Stimulated activated CD4-positive, alpha-beta T cell treated with anti-CD3 and anti-CD28 coated beads, Interleukin-4, amount 100 ng/mL, for 48 hours (primary cell): Measurements from ENCODE around the gene HSPB9.

Source experiments
- DNase-seq, 2 donors: peaks; one replicate each; pipeline ENCODE4 v3.0.0-alpha.2; 2020; ENCODE audit warnings: low read depth in 2 of 2

HSPB9 gene, protein sequence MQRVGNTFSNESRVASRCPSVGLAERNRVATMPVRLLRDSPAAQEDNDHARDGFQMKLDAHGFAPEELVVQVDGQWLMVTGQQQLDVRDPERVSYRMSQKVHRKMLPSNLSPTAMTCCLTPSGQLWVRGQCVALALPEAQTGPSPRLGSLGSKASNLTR

DNA sequence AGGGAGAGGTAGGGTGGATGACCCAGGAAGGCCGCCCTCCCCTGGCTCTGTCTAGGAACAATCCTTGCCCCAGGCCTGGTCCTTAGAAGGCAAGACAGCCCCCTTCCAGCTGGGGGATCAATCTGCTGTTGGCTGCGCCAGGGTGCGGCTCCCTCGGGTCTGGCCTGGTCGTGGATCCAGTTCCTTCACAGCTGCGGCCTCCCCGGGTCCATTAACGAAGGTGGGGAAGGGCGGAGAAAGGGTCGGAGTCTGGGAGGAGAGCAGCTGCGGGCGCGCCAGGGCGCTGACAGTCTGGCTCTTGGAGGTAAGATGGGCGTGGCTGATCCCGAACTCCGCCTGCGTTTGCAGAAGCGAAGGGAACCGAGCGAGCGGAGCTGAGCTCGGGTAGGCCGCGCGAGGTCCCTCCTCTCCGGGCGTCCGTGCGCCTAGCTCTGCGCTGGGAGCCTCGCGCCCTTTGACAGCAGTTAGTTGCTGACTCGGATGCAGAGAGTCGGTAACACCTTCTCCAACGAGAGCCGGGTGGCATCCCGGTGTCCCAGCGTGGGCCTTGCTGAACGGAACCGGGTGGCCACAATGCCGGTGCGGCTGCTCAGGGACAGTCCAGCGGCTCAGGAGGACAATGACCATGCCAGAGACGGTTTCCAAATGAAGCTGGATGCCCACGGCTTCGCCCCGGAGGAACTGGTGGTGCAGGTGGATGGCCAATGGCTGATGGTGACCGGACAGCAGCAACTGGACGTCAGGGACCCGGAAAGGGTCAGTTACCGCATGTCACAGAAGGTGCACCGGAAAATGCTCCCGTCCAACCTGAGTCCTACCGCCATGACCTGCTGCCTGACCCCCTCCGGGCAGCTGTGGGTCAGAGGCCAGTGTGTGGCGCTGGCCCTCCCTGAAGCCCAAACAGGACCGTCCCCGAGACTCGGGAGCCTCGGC is at the start of gene HSPB9:
TSS of gene HSPB9 (plus strand) at position 434 of the 933 bp plus-strand sequence. CDS start at position 481, 47 bp downstream.
- no peak for DNase-seq

DNA sequence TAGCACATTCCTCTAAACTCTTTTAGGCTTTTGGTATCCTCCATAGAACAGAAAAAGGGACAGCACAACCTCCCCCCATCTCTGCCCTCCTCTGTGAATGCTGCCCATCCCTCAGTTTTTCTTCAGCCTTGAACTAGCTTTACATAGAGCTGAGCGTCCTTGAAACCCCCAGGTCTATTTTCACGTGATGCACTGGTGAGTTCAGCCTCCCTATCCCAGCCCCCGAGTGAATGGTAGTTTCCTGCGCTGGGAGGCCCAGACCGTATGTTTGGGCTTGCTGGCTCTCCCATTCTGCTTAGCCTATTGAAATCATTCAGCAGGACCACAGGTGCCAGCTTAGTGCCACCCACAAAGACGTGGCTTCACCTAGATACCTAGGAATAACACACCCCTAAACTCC is 46.8 kb upstream of the HSPB9 start:
- no peak for DNase-seq

DNA sequence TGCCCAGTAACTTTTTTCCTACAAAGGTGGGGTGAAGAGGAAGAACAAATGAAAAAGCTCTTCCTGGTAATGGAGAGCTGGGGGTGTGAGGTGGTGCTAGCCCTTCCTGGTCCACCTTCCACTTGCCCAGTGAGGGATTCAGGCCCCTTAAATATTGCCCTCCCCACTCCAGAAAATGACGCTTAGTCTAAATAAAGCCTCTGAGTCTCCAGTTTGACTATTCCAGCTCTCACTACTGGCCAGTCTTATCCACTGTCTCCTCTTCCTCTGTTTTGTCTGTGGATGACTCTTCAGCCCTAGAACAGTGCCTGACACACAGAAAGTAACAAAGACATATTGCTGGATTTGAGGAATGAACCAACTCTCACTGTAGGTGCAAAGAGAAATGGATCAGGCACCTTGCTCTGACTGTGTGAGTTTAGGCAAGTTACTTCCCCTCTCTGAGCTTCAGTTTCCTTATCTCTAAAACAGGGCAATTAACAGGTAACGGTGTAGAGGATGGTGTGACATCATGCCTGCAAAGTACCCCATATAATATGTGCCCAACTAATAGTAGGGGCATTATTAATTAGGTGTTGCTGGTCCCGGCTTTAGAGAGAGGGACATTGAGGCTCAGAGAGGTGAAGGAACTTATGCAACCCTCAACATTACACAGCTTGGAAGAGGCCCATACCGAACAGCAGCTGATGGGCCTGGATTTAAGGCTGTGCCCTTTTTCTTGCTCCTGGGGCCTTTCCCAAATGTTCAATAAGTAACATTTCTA is 45.6 kb upstream of the HSPB9 start:
- DNase-seq = no peak

DNA sequence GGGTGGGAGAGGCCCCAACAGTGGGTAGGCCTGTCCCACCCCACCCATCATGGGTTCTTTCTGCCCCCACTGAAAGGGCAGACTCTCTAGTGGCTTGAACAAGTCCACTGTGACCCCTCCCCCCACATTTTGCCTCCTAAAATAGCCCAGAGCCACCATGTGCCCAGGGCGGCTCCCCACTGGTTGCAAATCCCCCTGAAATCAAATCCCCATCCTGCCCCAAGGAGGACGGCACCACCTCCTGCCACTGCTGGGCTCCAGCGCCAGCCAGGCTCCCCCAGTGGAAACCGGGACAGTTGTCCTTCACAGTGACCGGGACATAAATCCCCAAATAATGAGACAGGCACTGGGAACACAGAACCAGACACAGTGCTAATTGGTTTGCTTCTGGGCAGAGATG is 44.8 kb upstream of the HSPB9 start:
- no peak for DNase-seq

DNA sequence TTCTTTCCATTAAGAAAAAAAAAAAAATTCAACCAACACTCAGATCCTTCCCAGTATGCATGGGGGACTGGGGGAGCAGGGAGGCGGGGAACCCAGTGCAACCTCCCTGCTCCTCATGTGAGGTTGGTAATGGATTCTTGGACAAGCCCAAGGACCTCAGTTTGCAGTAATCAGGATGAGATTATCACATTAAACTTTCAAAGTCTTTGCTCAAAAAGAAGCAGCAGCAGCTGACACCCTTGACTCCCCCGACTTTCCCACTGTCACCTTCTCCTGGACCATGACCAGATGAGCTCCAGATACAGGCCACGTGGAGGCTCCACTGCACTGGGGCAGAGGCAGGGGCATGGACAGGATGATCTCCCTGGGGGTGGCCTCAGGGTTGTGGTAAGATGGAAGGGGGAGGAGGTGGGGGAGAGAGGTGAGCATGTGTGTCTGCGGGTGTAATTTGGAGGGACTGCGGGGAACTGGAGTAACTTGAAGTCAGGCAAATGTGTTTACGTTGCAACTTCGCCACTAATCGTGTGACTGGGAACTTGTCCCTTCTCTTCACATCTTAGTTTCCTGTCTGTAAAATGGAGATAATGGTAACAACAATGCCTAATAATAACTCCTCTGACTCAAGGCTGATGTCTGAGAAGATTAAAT is 44.1 kb upstream of the HSPB9 start:
- no peak for DNase-seq

DNA sequence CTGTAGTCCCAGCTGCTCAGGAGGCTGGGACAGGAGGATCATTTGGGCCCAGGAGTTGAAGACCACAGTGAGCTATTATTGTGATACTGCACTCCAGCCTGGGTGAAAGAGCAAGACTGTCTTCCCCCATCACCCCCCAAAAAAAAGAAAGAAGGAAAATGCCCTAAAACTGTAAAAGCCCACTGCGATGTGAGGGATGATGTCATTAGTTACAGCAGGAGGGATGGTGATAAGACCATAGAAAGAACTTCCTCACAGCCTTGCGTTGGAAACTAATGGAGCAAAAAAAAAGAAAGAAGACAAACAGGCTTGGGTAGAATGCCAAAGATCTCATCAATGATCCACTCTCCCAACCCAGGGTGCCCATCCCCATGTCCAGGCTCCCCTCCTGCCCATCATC is 43.1 kb upstream of the HSPB9 start:
- DNase-seq = no peak

DNA sequence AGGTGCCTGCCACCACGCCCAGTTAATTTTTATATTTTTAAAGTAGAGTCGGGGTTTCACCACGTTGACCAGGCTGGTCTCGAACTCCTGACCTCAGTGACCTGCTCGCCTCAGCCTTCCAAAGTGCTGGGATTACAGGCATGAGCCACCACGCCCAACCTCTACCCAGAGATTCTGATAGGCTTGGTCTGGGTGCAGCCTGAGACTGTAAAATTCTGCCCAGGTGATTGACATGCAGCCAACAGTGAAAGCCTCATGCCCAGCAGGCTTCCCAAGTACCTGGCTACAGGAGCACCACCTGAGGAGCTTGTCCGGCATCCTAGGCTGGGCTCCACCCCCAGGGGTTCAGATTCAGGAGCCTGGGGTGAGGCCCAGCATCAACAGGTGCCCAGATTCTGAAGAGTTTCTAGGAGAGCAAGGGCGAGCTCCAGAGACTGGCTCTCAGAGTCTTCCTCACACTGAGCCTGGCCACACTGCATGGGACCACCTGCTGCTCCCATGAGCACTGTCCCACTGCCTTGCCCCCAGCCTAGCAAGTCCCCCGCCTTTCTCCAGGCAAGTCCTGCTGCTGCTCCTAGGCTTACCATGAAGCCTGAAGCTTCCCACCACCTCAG is 41.0 kb upstream of the HSPB9 start:
- no peak for DNase-seq

DNA sequence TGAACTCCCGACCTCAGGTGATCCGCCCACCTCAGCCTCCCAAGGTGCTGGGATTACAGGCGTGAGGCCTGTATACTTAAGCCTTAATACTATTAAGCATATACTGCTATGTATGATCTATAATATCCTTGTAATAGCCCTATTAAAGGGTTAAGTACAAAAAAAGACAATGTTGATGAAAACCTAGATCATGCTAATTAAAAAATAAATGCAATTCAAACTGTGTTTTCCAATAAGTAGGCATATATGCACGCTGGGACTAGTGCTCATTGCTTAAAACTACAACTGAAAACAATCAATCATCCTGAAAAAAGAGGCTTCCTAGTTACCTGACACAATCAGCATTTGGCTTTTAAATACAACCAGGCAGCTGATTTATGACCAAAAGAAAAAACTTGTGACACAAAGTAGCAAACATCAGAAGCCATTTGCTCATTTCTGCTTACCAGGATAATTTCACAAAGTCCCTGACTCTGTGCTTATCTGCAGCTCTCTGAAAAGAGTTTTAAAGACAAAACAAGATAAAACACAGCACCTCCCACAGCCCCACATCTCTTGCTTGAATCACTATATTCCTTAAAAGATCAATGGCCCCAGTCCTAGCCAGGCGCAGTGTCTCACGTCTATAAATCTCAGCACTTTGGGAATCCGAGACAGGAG is 35.4 kb upstream of the HSPB9 start:
- no peak for DNase-seq

DNA sequence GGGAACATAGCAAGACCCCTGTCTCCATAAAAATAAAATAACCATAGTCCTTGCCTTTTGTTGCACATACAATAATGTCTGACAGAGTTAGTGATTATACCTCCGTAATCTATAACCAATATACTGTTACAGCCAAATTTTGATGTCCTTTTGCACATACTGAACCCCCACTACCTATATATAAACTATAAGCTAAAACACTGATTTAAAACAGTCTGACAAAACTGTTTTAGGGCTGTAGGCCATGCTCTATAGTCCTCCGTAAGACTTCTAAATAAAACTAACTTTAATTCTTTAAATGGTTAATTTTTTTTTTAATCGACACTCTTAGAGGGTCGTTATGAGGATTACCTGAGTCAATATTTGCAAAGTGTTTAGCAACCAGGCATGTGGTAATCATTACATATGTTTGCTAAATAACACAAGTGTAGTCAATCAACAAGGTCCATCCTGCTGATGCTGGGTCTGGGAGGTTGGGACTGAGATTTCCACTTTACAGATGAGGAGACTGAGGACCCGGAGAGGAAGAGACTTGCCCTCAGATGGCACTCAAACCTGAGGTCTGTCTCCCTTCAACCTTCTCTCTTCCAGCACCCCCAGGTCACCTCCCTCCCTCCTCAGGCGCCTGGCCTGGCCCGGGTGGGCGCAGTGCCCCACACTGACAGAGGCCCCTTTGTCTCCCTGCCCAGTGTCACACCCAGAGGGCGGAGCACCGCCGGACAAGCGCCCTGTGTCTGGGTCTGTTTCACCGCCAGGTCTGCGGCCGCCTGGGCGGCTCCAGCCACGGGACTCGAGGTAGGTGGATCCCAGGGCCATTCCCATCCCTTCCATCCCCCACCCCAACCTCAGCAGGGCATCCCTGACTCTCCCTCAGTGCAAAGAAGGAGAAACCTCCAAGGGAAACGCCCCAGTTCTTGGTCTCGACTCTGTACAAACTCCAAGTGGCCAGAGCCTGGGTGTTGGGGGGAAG is 34.6 kb upstream of the HSPB9 start:
- no peak for DNase-seq

DNA sequence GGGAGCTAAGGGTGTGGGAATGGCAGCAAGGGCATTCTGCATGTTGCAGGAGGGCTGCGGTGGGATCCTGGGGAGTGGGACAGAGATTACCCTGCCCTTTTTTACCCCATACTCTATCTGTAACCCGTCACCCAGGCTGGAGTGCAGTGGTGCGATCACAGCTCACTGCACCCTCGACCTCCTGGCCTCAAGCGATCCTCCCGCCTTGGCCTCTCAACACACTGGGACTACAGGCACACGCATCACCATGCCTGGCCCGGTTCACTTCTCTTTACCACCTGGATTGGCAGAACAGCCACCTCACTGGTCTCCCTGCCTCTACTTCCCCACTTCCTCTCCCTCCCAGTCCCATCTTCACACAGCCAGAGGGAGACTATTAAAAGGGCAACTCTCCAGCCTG is 33.9 kb upstream of the HSPB9 start:
- no peak for DNase-seq

DNA sequence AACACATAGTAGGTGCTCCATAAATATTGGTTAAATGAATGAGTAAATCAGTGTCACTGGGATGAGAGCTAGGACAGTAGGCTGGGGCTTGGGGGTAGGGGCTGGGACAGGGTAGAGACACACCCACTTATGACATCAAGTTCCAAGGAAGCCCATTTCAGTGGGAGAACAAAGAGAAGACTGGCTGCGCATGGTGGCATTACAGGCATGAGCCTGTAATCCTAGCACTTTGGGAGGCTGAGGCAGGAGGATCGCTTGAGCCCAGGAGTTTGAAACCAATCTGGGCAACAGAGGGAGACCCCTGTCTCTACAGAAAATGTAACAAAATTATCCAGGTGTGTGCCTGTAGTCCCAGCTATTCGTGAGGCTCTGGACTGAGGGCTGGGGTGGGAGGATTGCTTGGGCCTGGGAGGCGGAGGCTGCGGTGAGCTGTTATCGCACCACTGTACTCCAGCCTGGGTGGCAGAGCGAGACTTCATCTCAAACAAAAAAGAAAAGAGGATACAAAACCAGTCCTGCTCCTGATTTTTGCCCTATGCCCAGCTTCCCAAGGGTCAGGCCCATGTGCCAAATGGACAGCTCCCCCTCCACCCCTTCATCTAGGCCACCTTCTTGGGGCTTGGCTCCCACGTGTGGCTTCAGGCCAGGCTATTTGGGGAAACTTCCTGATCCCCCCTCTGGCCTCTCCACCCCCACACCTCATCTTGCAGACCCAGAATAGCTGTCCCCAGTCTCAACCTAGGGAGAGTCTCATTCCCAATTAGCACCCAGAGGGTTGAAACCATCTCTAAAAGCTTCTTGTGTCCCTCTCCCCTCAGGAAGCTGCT is 31.4 kb upstream of the HSPB9 start:
- no peak for DNase-seq

DNA sequence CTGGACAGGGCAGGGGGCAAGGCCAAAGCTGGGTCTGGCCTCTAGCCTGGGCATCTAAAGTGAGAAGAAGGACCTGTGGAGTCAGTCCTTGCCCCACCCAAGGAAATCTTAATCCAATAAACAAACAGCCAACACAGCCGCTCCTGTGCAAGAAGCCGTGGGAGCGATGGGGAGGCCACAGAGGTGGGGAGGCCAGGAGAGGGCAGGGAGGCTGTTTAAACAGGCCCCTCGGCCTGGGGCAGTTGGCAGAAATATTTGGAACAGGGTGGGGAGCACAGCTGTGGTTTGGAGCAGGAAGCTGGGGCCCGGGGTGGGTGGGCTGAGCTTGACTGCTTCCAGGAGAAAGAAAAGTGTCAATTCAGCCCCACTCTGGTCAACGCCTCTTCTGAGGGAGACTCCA is 29.7 kb upstream of the HSPB9 start:
- no peak for DNase-seq

DNA sequence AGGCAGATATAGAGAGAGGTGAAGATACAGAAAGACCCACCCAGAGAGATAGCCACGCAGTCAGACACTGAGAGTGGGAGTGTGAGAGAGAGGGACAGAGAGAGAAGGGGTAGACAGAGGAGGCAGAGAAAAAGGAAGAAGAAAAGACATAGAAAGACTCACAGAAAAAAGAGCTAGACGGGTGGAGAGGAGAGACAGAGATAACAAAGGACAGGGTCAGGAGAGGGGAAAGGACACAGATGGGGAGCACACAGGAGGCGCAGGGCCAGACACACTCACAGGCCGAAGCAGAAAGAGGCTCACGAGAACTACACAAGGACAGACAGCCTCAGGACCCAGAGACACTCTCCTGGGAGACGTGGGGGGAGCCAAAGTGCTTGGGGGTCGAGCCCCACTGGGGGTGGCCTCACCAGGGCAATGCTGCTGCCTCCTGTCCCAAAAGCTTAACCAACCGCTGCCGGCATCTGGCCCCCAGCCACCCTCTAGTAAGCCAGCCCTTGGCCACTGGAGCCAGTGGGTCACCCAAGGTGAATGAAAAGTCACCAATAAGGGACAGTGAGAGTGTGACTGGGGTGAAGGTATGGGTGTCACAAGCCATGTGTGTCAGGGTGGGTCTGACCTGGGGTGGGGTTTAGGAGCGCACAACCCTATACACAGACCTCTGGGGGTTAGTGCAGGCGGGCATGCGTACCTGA is 28.1 kb upstream of the HSPB9 start:
- DNase-seq = no peak

DNA sequence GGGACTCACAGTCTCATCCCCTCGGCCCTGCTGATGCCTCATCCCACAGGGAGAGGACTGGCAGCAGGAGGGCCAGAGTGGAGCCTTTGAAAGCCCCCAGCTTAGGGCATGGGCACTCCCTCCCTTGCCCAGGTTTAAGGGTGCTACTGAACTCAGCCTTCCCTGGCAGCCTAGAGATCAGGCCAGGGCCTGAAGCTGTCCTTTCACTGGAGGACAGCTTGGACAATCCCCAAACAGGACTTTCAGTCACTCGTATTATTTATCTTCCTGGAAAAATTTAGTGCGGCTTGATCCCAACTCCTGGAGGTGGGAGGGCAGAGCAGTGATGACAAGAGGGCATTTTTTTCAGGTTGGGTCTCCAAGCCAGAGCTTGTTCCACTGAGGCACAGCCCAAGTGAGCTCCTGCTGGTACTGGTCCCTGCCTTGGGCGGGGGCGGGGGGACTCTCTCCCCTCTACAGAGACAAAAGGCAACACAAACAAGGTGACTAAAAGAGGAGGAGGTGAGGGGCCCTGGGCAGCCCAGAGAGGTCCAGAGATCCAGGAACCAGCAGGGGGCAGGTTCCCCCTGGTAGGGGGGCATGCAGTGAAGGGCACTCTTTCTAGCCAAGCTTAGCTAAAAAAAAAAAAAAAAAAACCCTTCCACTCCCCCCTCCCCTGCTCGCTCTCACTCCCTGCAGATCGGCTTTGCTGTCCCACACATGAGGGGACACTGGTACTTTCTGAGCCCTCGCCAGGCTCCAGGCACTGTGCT is 26.1 kb upstream of the HSPB9 start:
- DNase-seq = no peak

DNA sequence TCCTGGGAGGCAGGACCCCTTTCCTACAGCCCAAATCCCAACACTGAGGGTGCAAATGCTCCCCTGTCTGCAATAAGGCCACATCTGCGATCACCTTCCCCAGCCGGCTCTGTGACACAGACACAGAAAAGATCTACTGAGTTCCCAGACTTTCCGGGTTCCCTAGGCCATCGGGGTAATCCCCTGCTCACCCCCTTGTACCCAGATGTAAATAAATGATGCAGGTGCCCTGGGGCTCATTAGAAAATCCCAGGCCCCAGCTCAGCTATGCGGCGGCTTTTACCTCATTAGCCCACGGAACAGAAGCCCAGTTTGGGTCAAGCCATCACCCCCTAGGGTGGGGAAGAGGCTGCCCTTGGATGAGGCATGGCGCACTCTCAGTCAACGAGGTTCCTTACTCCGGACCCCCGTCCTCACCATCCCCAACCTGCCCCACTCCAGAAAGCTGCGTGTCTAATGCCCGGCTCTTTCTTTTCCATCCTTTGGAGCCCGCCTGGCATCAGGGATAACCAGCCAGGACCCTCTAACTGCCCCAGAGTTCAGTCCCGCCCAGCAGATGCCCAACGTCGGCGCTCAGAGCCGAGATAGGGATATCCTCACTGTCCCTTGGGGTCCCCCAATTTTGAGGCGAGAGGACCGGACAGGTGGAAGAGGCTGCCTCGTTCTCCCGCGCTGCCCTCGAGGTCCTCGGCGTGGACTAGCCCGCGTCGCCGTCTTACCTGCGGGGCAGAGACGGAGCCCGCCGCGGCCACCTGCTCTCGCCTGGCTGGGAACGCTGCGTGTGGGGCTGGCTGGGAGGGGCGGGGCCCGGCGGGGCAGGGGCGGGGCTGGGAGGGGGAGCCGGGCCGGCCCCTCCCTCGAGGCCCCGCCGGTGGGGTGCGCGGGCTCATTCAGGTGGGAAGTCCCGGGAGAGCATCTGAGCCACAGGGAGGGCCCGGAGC is 24.6 kb upstream of the HSPB9 start, which contains the start of gene ZNF385C:
TSS of gene ZNF385C (minus strand) at position 783 of the 941 bp plus-strand sequence. CDS start 35,417 bp downstream, outside the sequence.
- DNase-seq = peak in 1 of 2 donors; percentile 45

DNA sequence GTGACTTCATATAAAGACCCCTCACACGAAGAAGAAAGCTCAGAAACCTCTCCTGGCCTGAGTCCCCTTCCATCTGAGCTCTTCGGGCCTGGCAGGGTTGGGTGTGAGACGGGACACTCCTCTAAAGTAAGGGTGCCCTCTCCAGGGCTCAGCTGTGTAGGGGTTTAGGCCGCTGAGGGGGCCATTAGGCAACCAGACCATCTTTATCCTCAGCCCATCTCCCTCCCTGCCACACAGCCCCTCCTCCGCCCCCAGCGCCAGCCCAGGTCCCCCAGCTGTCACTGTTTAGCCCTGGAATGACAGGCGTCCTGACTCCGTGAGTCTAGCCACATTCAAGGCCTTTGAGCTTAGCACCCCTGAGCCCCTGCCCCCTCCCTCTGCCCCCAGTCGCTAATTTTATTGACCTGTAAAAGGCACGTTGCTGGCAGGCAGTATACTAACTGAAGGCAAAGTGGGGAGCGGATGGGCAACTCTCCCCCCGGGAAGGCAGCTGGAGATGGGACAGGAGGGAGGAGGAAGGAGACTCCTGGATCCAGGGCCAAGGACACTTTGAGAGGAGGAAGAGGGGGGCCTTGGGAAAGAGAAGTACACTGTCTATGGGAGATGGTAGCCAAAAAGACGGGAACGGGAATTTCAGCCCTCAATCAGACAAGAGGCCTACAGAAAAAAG is 23.7 kb upstream of the HSPB9 start:
- DNase-seq = no peak
